ENCODE results near the gene DBP.

DBP gene

GRCh38 chr19:48627201-48627864 is 9.8 kb downstream of the DBP start:
- DNase-seq (ENCODE audit: low read depth), result no peak

- DNase-seq (ENCODE audit: low read depth), result no peak
Measured at GRCh38 chr19:48625891-48626327, 11.3 kb downstream of the DBP start.

- no peak for DNase-seq (ENCODE audit: low read depth)
Measured at GRCh38 chr19:48624791-48625723, 12.1 kb downstream of the DBP start.

GRCh38 chr19:48624067-48624594 is 13.0 kb downstream of the DBP start:
- peak; percentile 98 for DNase-seq (ENCODE audit: low read depth)

GRCh38 chr19:48623556-48624066 is 13.6 kb downstream of the DBP start:
- no peak for DNase-seq (ENCODE audit: low read depth)

GRCh38 chr19:48619692-48620585 is 17.2 kb downstream of the DBP start:
- DNase-seq (ENCODE audit: low read depth), result no peak

- peak; percentile 100 for DNase-seq (ENCODE audit: low read depth)
Measured at GRCh38 chr19:48618916-48619691, 18.1 kb downstream of the DBP start, which contains the start of the genes RPL18 and SPHK2. TSS of gene RPL18 (minus strand) at chr19:48619178. CDS start at chr19:48619143, 35 bp downstream. TSS of gene SPHK2 (plus strand) at chr19:48619506. CDS start at chr19:48620515, 1,009 bp downstream.

- DNase-seq (ENCODE audit: low read depth), result no peak
Measured at GRCh38 chr19:48618278-48618915, 18.8 kb downstream of the DBP start.

GRCh38 chr19:48617146-48617937 is 19.8 kb downstream of the DBP start:
- no peak for DNase-seq (ENCODE audit: low read depth)

- DNase-seq (ENCODE audit: low read depth), result no peak
Measured at GRCh38 chr19:48616491-48617056, 20.6 kb downstream of the DBP start.

- no peak for DNase-seq (ENCODE audit: low read depth)
Measured at GRCh38 chr19:48616041-48616436, 21.1 kb downstream of the DBP start.

GRCh38 chr19:48615231-48616040 is 21.7 kb downstream of the DBP start:
- DNase-seq (ENCODE audit: low read depth), result no peak

GRCh38 chr19:48614436-48615230 is 22.5 kb downstream of the DBP start, which contains the start of gene FAM83E:
TSS of gene FAM83E (minus strand) at chr19:48615076. CDS start at chr19:48613372, 1,704 bp downstream.
- DNase-seq (ENCODE audit: low read depth), result no peak

GRCh38 chr19:48613852-48614435 is 23.2 kb downstream of the DBP start:
- no peak for DNase-seq (ENCODE audit: low read depth)

GRCh38 chr19:48613024-48613851 is 23.9 kb downstream of the DBP start:
- no peak for DNase-seq (ENCODE audit: low read depth)

- no peak for DNase-seq (ENCODE audit: low read depth)
Measured at GRCh38 chr19:48611872-48612271, 25.3 kb downstream of the DBP start.

All from fibroblast of gingiva (primary cell).